ENCODE measurements around the gene RASL11A.

Gene RASL11A

DNA sequence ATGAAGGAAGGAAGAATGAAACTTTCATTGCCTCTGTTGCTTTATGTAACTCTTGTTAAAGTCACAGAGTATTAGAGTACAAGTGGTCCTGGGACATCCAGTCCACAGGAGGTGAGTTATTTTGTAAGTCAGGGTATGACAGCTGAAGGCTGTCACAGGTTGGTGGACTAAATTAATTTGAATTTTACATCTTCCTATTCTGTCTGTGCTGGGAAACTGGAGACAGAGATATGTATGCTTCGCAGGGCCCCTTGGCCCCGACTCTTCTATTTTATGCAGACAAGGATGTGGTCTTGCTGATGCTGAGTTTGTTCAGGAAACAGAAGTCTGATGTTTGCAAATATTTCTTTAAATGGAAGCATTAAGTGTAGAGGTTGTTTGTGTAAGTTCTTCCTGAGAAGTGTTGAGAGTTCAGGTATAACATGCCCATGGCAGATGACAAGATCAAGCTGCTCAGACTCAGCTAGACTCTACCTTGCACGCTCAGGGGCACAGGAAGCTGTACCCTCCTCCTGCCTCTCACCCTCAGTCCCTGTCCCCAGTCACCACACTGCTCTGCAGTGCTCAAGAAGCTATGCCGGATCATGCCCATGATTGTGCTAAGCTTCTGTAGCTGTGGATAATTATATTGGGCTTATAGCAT lies 23.4 kb downstream of the RASL11A start:
- Histone ChIP-seq H3K9me2 (replicated peaks; ENCODE audit: low read depth, low read length) (no peaks in the 10 kb centered on the region), H3K9me3 (ENCODE audit: insufficient read depth, low read depth, low read length) (no peaks in the 10 kb centered on the region), H3K4me3 (ENCODE audit: low read length, poor library complexity, severe bottlenecking) (peak overlapping the region; percentile 7), H3K9ac (ENCODE audit: low read depth, low read length, poor library complexity, severe bottlenecking) (peak overlapping the region; percentile 9), H2AFZ (ENCODE audit: low read length) (peak overlapping the region; percentile 71), H3F3A (ENCODE audit: low read depth) (no peaks in the 10 kb centered on the region), H3K36me3 (ENCODE audit: insufficient read depth, low read length) (no peaks in the 10 kb centered on the region), H3K4me2 (ENCODE audit: low read depth, low read length, poor library complexity, severe bottlenecking) (peak overlapping the region; percentile 49), H3K27me3 (ENCODE audit: insufficient read depth, low read length, poor library complexity, severe bottlenecking) (no peaks in the 10 kb centered on the region), H4K20me1 (ENCODE audit: insufficient read depth, low read length, poor library complexity, severe bottlenecking) (no peaks in the 10 kb centered on the region), H3K4me1 (ENCODE audit: insufficient read depth, low read length, poor library complexity, severe bottlenecking) (peaks cover 18% of the 10 kb centered on the region), H3K79me2 (ENCODE audit: insufficient read depth, low read length) (no peaks in the 10 kb centered on the region)
- TF ChIP-seq, protein P1, sequence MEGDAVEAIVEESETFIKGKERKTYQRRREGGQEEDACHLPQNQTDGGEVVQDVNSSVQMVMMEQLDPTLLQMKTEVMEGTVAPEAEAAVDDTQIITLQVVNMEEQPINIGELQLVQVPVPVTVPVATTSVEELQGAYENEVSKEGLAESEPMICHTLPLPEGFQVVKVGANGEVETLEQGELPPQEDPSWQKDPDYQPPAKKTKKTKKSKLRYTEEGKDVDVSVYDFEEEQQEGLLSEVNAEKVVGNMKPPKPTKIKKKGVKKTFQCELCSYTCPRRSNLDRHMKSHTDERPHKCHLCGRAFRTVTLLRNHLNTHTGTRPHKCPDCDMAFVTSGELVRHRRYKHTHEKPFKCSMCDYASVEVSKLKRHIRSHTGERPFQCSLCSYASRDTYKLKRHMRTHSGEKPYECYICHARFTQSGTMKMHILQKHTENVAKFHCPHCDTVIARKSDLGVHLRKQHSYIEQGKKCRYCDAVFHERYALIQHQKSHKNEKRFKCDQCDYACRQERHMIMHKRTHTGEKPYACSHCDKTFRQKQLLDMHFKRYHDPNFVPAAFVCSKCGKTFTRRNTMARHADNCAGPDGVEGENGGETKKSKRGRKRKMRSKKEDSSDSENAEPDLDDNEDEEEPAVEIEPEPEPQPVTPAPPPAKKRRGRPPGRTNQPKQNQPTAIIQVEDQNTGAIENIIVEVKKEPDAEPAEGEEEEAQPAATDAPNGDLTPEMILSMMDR (conservative IDR thresholded peaks at IDR 0.05; ENCODE audit: low read length) = no peak
- no peak for TF ChIP-seq EZH2phosphoT487 (IDR thresholded peaks at IDR 0.05; ENCODE audit: borderline replicate concordance)

GRCh38 chr13:27295096-27295495 lies 24.5 kb downstream of the RASL11A start:
- H3K4me1 ChIP-seq (ENCODE audit: insufficient read depth, low read length, poor library complexity, severe bottlenecking) = peaks cover 18% of the 10 kb centered on the region
- H3K79me2 ChIP-seq (ENCODE audit: insufficient read depth, low read length) = no peaks in the 10 kb centered on the region
- TF ChIP-seq, protein P1 (conservative IDR thresholded peaks at IDR 0.05; ENCODE audit: low read length) = no peak
- TF ChIP-seq EZH2phosphoT487 (IDR thresholded peaks at IDR 0.05; ENCODE audit: borderline replicate concordance) = no peak
- H3K9me2 ChIP-seq (replicated peaks; ENCODE audit: low read depth, low read length) = no peaks in the 10 kb centered on the region
- no peaks in the 10 kb centered on the region for H3F3A ChIP-seq (ENCODE audit: low read depth)
- no peaks in the 10 kb centered on the region for H4K20me1 ChIP-seq (ENCODE audit: insufficient read depth, low read length, poor library complexity, severe bottlenecking)
- no peak overlapping the region for H3K9ac ChIP-seq (ENCODE audit: low read depth, low read length, poor library complexity, severe bottlenecking)
- H3K36me3 ChIP-seq (ENCODE audit: insufficient read depth, low read length) = no peaks in the 10 kb centered on the region
- H3K9me3 ChIP-seq (ENCODE audit: insufficient read depth, low read depth, low read length) = no peaks in the 10 kb centered on the region
- no peak overlapping the region for H3K4me3 ChIP-seq (ENCODE audit: low read length, poor library complexity, severe bottlenecking)
- no peak overlapping the region for H3K4me2 ChIP-seq (ENCODE audit: low read depth, low read length, poor library complexity, severe bottlenecking)
- no peak overlapping the region for H2AFZ ChIP-seq (ENCODE audit: low read length)
- no peaks in the 10 kb centered on the region for H3K27me3 ChIP-seq (ENCODE audit: insufficient read depth, low read length, poor library complexity, severe bottlenecking)

- no peak overlapping the region for H2AFZ ChIP-seq (ENCODE audit: low read length)
- H4K20me1 ChIP-seq (ENCODE audit: insufficient read depth, low read length, poor library complexity, severe bottlenecking) = no peaks in the 10 kb centered on the region
- TF ChIP-seq, protein P1 (conservative IDR thresholded peaks at IDR 0.05; ENCODE audit: low read length) = no peak
- no peak for TF ChIP-seq EZH2phosphoT487 (IDR thresholded peaks at IDR 0.05; ENCODE audit: borderline replicate concordance)
- H3K79me2 ChIP-seq (ENCODE audit: insufficient read depth, low read length) = no peaks in the 10 kb centered on the region
- H3K4me2 ChIP-seq (ENCODE audit: low read depth, low read length, poor library complexity, severe bottlenecking) = no peak overlapping the region
- no peaks in the 10 kb centered on the region for H3K9me3 ChIP-seq (ENCODE audit: insufficient read depth, low read depth, low read length)
- no peak overlapping the region for H3K9ac ChIP-seq (ENCODE audit: low read depth, low read length, poor library complexity, severe bottlenecking)
- H3K27me3 ChIP-seq (ENCODE audit: insufficient read depth, low read length, poor library complexity, severe bottlenecking) = no peaks in the 10 kb centered on the region
- no peak overlapping the region for H3K4me3 ChIP-seq (ENCODE audit: low read length, poor library complexity, severe bottlenecking)
- H3K4me1 ChIP-seq (ENCODE audit: insufficient read depth, low read length, poor library complexity, severe bottlenecking) = peaks cover 18% of the 10 kb centered on the region
- H3K9me2 ChIP-seq (replicated peaks; ENCODE audit: low read depth, low read length) = no peaks in the 10 kb centered on the region
- no peaks in the 10 kb centered on the region for H3F3A ChIP-seq (ENCODE audit: low read depth)
- no peaks in the 10 kb centered on the region for H3K36me3 ChIP-seq (ENCODE audit: insufficient read depth, low read length)
These were observed 25.0 kb downstream of the RASL11A start for GRCh38 chr13:27295660-27296059.
